KOPT-K1 (cell line): Measurements from ENCODE around the gene NELFCD.

ENCODE experiments used
- H3K27ac ChIP-seq: fragments of 200-600 bp; sonication (generic); 2 replicates; pipeline ENCODE4 v1.5.1; 2016; ENCODE audit warnings: antibody characterized with exemption, mild to moderate bottlenecking, low read depth, low read length; ENCODE audit not compliant: poor library complexity, severe bottlenecking
- H3K36me3 ChIP-seq: fragments of 200-600 bp; sonication (generic); 2 replicates; pipeline ENCODE4 v1.5.1; 2017; ENCODE audit warnings: antibody characterized with exemption, mild to moderate bottlenecking, low read length, moderate library complexity; ENCODE audit not compliant: insufficient read depth
- H3K9me3 ChIP-seq: fragments of 200-600 bp; sonication (generic); 2 replicates; pipeline ENCODE4 v1.5.1; 2017; ENCODE audit warnings: antibody characterized with exemption, low read length, mild to moderate bottlenecking; ENCODE audit not compliant: insufficient read depth, poor library complexity, severe bottlenecking

Gene NELFCD

DNA sequence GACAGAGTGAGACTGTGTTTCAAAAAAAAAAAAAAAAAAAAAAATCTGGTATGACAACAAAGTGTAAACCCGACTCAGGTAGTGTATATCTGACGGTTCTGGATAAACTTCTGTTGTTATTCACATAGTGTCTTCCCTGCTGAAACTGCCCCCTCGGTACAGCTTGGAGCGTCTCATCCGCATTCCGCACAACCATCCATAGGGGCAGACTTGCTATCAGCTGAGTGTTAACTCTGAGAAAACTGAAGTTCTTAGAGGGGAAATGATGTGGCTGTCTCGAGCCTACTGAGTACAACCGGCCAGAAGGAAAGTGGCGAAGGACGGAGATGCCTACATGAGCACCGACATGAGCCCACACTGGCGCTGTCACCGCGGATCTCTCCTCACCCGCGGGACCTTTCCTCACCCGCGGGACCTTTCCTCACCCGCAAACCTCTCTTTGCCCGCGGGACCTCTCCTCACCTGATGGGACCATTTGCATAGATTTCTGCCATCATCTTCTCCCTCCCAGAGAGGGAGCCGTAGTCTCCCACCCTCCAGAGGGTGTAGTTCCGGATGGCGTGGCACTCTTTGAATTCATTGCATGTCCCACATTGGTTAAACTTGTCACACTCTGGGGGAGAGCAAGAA is 16.2 kb downstream of the NELFCD start:
- Histone ChIP-seq H3K36me3 (peaks cover 55% of the 10 kb centered on the region), H3K27ac (no peak overlapping the region), H3K9me3 (no peaks in the 10 kb centered on the region)

GRCh38 chr20:58998656-58999055 is 17.6 kb downstream of the NELFCD start:
- Histone ChIP-seq H3K27ac (no peak overlapping the region), H3K36me3 (peaks cover 41% of the 10 kb centered on the region), H3K9me3 (no peaks in the 10 kb centered on the region)

DNA sequence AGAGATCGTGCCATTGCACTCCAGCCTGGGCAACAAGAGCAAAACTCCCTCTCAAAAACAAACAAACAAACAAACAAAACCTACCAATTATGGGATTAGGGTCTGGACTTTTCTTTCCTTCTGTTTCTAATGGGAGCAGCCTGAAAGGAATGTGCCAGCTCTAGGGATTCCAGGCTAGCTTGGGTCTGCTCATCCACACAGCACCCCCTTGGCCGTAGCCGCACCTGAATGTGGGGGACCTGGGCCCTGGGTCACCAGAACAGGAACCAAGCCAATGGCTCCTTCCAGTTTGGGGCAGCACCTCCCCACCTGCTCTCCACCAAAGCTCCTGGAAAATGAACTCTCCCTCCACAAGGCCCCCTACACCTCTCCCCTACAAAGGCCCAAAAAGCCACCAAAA is 19.3 kb downstream of the NELFCD start:
- no peaks in the 10 kb centered on the region for H3K9me3 ChIP-seq
- no peak overlapping the region for H3K27ac ChIP-seq
- H3K36me3 ChIP-seq = peaks cover 24% of the 10 kb centered on the region

- no peaks in the 10 kb centered on the region for H3K9me3 ChIP-seq
- no peak overlapping the region for H3K27ac ChIP-seq
- peaks cover 17% of the 10 kb centered on the region; the same call in 1 of the 2 replicates for H3K36me3 ChIP-seq
Measured at GRCh38 chr20:59001068-59001448, 20.0 kb downstream of the NELFCD start.

DNA sequence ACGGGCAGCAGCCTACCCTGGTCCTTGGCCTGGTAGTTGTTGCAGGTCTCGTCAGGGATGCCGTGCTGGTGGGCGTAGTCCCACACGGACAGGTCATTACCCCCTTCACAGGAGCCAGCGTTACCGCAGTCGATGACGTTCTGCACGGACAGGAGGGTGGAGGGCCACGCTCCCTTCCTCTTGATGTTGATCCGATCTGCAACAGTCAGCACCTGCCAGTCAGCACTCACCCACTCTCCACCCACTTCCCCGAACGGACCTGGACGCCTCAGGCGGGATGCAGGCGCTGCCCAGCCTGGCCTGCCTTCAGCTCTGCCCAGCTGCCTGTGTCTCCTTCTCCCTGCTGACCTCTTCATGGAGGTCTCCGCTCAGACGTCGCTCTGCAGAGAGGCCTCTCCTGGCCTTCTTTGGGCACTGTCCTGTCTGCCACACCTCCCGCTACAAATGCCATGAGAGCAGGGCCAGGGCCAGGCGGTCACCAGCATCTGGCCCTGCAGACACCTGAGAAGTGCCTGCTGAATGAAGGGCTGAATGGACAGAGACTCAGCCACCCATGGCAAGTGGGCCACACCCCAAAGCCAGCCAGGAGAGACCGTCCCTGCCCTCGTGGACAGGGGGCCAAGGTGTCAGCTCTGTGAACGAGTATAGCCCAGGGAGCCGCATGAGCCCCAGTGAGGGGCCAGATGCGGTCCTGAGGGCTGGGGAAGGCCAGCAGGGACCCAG is 20.6 kb downstream of the NELFCD start:
- Histone ChIP-seq H3K27ac (no peak overlapping the region), H3K36me3 (peaks cover 12% of the 10 kb centered on the region; the same call in 1 of the 2 replicates), H3K9me3 (no peaks in the 10 kb centered on the region)

GRCh38 chr20:59002388-59002787 is 21.3 kb downstream of the NELFCD start:
- Histone ChIP-seq H3K36me3 (peaks cover 4% of the 10 kb centered on the region; the same call in 1 of the 2 replicates), H3K27ac (no peak overlapping the region), H3K9me3 (no peaks in the 10 kb centered on the region)

DNA sequence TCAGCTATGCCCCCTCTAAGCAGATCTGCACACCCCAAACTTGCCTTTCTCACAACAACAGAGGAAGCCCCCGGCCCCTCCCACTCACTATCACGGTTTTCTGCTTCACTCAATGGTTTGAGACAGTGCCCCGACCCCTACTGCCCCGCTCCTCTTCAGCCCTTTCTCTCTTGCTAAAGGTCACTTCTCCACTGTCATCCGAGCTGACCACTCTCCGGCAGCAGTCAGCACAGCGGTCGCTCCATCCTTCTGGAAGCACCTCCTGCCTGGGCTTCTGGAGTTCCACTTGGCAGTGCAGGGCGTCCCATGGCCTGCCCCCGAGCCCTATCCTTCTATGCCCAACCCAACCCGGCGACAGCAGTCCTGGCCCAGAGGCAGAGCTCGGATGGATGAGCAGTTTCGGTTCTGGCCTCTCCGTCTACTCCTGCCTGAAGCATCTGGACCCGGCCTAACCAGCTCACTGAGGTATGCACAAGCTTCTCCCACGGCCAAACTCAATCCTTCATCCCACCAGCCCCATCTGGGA is 21.9 kb downstream of the NELFCD start:
- H3K9me3 ChIP-seq = no peaks in the 10 kb centered on the region
- no peak overlapping the region for H3K27ac ChIP-seq
- H3K36me3 ChIP-seq = no peaks in the 10 kb centered on the region

DNA sequence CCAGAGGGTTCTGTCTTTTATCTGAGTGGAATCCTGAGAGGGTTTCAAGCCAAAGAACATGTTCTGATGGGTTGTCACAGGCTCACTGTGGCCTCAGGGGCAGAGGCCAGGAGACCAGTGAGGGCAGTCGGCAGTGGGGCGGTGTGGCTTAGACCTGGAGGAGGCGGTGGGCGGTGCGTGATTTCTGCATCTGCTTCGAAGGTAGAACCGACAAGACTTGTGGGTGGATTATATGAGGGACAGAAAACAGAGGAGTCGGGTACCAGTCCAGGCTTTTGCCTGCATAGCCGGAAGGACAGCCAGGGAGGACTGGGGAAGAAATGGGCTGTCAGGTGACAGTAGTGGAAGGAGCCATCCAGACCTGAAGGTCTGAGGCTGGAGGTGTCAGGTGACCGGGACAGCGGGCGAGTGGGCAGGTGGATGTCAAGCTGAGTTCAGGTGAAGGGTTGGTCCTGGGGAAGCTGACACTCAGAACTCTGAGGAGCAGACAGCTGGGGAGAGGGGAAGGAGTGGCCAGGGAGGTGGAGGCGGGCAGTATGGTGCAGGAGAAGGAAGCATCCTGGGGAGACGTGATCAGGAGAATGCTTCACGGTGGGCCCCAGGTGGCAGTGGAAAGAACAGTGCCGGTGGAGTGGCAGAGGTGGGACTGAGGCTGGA is 22.9 kb downstream of the NELFCD start:
- Histone ChIP-seq H3K9me3 (no peaks in the 10 kb centered on the region), H3K36me3 (no peaks in the 10 kb centered on the region), H3K27ac (no peak overlapping the region)

DNA sequence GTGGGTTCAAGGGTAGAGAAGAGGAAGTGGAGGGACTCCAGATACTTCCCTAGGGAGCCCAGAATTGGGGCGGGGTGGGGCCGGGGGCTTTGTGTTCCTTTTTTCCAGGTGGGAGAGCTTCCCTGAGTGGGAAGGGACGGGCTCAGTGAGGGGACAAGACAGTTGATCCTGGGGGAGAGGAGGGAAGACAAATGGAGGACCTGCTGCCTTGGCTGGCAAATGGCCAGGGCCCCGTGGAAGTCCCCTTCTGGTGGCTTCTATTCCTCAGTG is 23.4 kb downstream of the NELFCD start:
- Histone ChIP-seq H3K36me3 (no peaks in the 10 kb centered on the region), H3K9me3 (no peaks in the 10 kb centered on the region), H3K27ac (no peak overlapping the region)

DNA sequence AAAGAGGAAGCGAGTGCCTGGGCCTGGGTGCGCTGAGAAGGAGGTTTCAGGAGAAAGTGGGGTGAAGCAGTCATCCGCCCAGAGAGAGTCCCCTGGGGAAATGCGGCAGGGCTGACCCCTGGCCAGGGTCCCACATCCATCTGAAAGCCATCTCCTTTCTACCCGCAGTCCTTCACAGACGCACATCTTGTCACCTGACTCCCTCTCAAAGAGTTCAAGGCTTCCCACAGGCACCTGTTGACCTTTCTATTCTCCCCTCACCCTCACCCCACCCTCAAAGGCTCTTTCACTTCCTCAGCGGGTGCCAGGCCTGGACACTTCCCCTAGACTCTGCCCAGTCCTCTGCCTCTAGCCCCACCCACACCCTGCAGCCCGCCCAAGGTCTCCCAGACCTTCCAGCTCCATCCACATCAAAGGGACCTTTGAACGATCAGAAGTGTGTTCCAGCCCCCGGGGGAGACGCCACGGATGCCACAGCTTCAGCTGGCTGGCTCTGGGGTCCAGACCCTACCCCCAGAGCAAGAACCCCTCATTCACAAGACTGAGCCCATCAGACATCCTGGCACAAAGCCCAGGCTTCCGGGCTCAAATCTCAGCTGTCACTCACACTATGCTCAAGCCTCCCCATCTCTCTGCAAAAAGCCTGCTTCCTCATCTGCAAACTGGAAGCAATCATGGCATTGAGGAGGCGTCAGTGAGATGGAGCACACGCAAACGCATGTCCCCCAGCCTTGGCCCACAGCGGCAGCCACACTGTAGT is 23.9 kb downstream of the NELFCD start:
- H3K9me3 ChIP-seq = no peaks in the 10 kb centered on the region
- no peaks in the 10 kb centered on the region for H3K36me3 ChIP-seq
- no peak overlapping the region for H3K27ac ChIP-seq

DNA sequence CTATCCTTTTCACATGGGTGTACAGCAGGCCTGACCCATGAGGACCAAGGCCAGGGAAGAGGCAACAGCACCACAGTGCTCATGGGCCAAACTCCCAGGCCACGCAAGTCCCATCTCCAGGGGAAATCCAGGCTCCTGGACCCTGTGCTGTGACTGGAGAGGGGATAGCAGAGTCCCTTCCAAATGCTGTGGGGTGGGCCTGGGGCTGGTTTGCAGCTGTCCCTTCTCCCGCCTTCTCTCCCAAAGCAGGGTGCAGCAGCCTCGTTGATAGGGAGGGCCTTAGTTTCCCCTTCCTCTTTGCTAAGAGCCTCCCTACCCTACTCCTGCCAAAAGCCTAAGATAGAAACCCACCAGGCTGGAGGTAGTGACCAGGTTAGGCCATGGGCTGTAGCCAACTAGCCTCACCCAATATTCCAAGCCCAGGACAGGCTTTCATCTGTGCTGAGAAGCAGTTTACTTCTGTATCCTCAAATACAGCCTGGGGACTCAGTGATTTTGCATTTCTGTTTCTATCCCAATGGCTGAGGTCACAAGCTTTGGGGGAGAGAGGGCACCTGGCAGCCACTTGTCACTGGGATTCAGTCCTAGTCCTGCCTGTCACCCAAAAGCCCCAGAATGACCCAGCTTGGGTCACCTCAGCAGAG is 24.6 kb downstream of the NELFCD start:
- Histone ChIP-seq H3K36me3 (no peaks in the 10 kb centered on the region), H3K27ac (no peak overlapping the region), H3K9me3 (no peaks in the 10 kb centered on the region)

DNA sequence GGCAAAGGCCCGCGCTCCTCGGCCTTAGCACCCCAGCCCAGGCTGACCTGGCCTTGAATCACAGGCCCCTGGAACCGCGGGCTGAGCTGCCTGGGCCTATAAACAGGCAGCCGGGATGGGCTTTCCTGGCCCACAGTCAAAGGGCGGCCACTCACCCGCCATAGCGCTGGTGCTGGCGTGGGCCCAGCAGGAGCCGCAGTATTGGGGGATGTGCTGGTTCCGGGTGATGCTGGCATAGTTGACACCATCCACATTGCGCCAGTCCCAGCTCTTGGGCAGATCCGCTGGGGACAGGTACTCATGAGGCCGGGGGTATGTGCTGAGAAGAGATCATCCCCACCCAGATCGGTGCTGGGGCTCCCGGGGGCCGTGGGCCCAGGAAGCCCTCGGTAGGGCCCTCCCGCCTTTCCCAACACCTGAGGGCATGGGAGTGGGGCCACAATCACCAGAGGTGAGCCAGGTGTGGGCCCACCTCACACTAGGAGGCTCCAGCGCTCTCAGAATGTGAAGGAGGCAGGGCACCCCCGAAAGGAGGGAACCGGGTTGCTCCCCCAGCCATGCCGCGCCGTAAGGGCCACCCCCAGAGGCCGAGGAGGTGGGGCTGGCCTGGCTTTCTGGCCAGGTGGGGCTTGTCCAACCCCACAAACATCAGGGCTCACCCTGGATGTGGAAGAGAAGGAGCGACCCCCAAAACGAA is 25.3 kb downstream of the NELFCD start:
- Histone ChIP-seq H3K36me3 (no peaks in the 10 kb centered on the region), H3K27ac (no peak overlapping the region), H3K9me3 (no peaks in the 10 kb centered on the region)

- H3K27ac ChIP-seq = no peak within 1 kb of the TSS
- H3K36me3 ChIP-seq = no peaks in the 10 kb centered on the region
Measured at GRCh38 chr20:59006864-59007664, 26.0 kb downstream of the NELFCD start, which contains the start of gene CTSZ. Gene CTSZ, minus strand, starts transcription at chr20:59007254. Its CDS starts 126 bp downstream, at chr20:59007128.

More at GRCh38 chr20:59006864-59007664, 26.0 kb downstream of the NELFCD start, which contains the start of gene CTSZ:
- H3K9me3 ChIP-seq = no peaks in the 10 kb centered on the region
